Ecto neural progenitor cell (in vitro differentiated cells): ENCODE measurements around the gene HOXD11.

Source experiments
- DNase-seq: peaks from one replicate; pipeline ENCODE4 v3.0.0-alpha.2; 2018; ENCODE audit warnings: low spot score

Gene HOXD11

DNA sequence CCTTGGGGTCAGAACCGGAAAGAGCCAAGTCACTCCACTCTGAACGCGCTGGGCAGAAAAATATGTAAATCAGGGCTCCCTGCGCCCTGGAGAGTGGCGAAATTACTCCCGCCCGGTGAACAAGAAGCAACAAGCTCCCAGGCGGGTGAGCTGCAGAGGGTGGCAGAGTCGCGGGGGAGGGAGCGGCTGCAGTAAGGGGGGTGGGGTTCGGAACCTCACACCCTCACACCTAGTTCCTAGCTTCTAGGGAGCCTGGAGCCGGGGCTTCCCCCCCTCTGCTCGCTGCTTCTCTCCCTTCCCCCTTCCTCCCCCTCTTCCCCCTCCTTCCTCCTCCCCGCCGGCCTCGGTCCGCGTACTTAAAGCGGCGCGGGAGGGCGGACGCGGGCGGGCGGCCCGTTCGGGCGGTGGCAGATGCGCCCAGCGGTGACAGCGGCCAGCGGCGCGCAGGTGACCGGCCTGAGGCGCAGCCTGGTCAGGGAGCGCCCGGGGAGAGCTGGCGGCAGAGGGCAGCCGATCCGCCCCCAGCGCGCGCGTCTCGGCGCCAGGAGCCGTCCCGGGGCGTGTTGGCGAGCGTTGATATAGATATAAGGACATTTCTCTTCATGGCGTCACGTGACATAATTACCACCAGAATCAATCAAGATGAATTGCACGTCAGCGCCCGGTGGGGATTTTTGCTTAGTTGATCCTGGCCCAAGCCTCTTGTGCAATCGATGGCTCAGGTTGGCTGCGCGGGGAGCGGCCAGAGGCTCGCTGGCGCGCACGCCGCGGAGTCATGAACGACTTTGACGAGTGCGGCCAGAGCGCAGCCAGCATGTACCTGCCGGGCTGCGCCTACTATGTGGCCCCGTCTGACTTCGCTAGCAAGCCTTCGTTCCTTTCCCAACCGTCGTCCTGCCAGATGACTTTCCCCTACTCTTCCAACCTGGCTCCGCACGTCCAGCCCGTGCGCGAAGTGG is at the start of gene HOXD11:
Gene HOXD11, plus strand, starts transcription at position 700 of the 959 bp plus-strand sequence. Its CDS starts 76 bp downstream, at position 776.
- DNase-seq: no peak

DNA sequence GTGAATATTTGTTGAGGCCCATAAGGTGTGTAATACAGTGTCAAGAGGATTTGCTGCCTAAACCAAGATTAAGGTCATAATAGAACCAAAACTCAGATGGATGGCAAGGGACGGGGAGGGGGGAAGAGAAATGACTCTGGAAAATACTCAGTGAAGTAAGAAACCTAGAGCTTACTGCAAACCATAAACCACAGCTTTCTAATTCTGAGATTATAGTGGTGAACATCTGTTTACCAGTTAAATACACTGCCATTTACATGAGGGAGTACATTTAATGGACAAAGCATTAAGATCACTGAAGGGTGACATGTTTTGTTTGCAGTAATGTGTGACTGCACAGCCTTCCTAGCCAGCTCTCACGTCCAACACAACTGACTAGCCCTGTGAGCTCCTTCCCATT is 43.1 kb upstream of the HOXD11 start:
- no peak for DNase-seq

DNA sequence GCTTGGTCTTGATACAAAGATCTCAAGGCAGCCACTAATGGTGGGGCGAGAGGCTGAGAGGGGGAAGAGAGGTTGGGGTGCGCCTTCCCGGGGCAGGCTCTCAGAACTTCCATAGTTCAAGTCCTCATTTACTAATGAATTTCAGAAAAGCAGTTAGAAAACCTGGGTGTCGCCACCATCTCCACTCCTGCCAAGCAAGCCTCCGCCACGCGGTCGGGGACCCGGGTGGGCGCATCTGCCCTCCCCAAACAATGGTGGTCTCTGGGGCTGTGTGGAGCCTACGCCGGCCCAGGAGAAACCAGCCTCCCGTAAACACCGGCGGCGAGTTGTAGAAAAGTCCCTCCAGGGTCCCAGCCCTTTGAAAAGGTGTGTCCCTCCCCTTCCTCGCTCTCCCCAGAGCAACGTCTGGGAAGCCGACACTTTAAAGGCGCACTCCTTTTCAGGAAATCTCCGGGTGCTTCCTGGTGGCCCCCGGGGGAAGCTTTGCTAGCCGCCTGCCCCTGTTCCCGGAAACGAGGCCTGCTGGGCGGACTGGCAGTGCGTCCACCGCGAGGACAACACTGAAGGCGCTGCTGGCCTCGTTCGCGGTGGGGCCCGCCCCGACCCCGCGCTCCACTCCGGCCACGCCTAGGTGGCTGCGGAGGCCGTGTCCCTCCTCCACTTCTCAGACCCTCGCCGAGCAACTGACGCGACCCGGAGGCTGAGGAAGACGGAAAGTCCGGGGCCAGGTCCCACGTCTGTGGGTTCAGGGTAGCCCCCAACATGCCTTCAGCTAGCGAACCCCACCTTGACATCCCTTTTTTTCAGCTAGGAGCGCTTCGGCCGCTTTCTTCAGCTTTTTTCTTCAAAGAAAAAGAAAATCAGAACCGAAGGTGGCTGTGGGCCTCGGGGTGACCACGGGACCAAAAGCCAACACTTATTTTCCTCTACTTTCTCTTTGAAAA is 40.2 kb upstream of the HOXD11 start:
- peak; percentile 61 for DNase-seq

DNA sequence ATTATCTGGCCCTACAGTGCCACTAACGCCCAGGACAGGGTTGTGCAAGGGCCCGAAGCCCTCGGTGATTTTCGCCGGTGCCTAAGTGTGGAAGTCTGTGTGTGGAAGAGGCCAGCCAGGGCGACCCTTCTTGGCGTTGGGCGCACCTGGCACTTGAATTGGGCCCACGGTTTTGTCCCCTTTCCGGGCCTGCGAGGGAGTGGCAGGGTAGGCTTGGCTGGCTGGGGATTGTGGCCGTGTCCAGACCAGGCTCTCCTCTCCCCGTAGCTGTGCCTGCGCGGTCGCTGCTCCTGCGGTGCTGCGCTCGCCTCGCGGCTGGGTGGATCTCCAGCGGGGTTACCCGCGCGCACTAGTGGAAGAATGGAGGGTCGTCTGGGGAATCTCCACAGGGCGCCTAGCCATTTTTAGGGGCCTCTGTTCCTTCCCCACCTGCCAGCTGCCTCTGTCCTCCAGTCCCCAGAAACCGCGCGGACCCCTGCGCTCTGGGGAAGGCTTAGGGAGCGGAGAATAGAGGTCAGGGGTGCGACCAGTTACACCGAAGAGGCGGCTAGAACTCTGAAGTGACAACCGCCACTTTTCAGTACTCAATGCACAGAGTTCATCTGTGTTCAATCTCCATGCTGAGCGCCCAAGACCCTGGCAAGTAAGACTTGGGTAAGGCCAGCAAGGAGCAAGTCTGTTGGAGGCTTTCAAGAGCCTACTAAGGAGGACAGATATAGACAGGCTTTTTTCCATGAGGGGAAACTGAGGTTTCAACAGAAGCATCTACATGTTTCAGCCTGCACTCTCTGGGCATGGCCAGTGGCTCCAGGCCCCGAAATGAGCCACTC is 39.3 kb upstream of the HOXD11 start:
- peak; percentile 60 for DNase-seq

DNA sequence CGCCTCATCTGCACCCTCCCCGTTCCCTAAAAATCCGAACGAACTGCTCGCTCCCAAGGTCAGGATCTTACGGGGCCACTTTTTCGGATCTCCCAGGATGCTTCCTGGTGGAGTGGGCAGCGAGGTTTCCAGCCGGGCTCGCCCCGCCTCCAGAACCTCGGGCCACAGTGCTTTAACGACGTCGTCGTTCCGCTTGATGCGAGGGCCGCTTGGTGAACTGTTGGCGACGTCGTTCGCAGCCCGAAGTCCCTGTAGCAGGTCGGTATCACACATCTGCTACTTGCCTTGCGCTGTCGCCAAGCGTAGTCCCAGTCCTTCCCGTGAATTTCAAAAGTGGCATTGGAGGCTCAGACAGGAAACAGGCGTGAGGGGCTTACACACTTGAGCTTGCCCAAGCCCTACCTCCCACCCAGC is 38.7 kb upstream of the HOXD11 start:
- peak; percentile 50 for DNase-seq

DNA sequence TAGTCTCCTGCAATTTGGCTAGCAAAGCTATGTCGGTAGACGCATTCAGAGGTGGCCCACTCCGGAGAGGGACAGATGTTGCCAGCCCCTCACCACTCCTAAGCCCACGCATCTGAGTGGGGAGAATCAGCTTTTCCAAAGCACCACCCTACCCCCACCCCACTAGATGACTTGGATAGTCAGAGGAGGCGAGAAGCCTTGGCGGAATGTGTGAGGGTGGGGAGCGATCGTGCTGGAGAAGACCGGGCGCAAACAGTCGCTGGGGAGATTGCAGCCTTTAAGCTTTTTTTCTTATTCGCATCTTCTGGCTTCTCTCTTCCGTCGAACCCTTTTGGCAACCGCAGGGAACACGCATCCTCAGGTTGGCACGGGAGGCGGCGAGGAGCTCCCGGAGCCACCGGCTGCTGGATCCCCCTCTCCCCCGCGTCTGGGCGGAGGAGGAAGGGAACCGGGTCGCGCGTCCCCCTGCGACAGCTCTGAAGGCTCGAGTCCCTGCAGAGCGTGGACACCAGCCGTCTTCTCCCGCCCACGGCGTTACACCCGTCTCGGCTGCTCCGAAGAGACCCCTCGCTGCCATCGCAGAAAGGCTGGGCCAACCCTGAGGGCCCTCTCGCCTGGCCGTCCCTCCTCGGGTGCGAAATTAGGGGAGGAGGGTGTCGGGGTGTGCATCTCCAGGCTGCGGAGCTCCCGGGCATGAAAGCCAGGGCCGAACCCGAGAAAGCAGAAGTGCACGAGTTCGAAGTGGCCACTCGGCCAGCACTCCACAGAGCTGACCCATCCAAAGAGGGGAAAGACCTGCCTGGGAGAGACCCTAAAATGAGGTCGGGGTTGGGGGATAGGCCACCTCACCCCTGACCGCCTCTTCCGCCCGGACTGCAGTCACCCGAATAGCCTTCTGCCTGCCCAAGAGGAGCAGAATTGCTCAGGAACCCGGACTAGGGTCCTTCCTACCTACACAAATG is 35.5 kb upstream of the HOXD11 start:
- no peak for DNase-seq

DNA sequence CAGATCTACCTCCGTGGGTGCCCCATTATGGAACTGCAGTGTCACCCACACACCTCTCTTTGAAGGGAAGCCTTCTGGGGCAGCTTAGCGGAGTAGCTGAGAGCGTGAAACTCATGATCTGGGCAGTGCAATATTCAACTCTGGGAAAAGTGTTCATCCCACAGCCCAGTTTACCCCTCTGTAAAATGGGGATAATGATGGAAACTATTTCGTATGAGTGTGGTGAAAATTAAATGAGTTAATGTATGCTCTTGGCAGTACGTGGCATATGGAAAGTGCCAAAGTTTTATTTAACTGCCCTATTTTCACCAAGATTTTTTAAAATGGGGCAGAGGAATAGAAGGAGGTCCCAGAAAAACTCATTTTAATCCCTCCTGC is 34.8 kb upstream of the HOXD11 start:
- DNase-seq: no peak

DNA sequence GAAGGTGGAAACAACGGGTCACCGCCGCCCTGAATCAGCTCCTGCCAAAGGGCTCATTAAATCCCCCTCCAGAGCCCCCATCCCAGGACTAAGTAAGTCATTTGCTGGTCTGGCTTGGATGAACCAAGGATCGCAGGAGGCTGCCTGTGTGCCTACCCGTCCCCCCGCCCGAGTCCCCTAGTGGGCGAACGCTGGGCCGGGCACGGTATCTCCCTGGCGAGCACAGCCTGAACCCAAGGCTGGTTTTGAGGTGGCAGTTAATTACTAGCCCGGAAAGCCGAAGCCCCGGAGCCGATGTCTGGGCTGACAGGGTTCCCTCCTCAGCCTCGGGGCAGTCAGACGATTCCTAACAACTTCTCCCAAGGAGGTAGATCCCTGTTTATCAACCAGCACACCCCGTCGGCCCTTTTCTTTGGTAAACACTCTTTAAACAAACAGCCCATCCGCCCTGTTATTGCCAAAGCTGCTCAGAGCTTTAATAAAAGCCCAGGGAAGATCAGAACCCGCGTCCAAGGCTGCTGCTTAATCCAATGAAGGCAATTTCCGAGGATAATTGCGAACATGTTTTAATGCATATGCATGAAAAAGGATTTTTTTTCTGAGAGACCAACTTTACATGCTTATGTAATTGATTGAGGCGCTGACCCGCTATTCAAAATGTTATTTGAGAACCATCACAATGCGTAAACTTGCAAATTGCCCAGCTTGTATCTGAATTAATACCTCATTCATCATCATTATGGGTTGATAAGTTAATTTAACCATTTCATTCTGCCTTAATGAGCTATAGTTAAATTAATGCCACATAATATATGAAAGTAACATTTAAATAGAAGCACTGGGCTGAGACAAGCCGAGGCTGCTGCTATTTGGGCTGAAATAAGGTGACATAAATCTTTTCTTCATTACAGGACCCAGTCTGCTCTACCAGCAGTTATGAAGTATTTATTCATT is 33.9 kb upstream of the HOXD11 start:
- peak; percentile 48 for DNase-seq

DNA sequence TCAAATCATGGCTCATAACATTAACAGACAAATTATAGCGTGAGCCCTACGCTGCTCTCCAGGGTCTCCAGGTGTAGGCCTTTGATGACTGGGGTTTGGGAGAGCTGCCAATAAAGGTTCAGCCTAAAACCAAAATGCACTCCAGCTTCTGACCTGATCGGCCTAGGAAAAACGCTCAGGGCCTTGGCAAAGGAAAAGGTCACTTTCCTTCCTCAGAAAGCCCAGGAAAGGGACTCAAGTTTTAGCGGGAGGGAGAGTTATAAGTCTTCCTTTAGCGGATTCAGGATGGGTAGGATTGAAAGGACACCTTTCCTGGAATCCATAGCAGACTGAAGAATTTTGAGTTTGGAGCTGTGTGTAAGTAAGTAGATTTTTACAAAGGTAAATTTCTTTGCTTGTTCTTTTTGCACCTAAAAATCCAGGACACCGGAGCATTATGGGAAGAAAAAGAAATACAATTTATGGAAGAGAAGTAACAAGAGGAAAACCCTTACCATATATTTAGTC is 32.1 kb upstream of the HOXD11 start:
- DNase-seq: no peak

DNA sequence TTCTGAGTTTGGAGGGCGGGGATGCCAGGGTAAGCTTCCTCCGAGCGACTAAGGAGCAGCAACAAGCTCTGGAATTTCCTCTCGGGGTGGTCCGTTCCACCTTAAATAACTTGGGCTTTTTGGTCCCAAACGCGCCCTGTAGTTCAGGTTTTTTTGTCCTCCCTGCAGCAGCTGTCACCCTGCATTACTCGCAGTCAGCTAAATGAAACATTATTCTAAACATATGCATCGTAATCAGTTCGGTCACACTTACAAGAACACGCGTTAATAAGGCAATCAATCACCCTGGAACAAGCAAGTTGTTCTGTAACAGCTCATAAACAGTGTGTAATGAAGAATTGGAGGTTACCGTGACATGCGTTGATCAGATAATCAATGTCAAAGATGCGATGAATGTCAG is 31.6 kb upstream of the HOXD11 start:
- DNase-seq: peak; percentile 58

DNA sequence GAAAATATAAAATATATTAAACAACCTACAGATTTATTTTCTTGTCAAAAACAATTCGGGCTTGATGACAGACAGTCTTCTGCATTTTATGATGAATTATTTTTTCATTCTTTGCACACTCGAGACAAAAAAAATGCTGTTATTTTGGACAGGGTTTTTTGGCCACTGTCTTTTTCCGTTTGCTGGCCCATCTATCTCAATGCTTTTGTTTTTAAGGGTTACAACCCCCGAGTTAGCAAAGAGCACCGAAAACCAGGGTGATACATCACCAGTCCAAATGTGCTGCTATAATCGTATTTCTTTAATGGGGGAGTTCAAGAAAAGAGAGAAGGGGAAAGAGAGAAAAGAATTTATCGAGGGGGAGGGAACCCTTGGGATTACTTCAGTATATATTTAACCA is 31.0 kb upstream of the HOXD11 start:
- no peak for DNase-seq

DNA sequence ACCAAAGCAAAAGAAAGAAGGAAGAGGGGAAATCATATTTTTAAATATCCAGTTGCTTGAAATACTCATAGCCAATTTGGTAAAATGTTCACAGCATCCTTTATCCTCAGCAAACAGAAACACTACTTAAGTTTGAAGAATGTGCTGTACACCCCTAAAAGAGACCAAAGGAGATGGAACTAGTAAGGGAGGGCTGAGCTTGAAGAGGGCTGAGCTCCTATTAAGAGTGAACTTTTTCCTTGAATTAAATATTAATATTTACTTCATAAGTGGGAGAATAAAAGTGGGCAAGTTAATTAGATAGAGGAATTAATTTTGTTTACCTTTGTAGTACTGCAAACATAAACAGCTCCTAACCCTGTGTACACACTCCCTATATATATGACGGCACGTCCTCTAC is 30.3 kb upstream of the HOXD11 start:
- no peak for DNase-seq

DNA sequence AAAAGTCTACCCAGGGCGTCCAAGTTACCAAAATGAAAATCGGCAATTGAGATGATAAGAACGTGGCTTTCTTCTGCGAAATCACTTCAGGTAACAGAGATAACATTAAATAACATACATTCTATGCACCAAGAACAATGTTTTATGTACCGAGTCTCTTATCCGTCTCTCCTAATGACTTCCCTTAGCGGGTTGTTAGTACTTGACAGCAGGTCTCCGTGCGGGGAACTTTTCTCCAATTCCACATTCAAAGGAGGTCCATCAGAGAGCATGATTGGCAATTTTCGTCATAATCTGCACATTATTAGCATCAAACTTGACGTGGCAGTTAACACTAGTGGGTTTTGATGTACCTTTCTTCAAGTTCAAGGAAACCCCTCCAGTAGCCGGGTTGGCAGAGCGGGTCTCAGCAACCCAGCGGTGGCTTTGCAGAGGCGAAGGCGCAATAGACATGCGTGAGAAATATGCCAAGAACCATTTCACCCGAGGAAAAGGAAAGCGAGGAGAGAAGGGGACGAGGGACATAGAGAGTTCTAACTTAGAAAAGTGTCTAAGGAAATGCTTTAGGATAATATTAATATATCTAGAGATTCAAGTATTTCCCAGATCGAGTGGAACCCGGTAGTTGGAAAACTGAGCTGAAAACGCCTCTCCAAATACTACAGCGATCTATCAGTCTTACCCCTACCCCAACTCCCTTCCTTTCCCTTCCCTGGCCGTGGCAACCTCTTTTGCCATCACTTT is 28.4 kb upstream of the HOXD11 start:
- DNase-seq: no peak

DNA sequence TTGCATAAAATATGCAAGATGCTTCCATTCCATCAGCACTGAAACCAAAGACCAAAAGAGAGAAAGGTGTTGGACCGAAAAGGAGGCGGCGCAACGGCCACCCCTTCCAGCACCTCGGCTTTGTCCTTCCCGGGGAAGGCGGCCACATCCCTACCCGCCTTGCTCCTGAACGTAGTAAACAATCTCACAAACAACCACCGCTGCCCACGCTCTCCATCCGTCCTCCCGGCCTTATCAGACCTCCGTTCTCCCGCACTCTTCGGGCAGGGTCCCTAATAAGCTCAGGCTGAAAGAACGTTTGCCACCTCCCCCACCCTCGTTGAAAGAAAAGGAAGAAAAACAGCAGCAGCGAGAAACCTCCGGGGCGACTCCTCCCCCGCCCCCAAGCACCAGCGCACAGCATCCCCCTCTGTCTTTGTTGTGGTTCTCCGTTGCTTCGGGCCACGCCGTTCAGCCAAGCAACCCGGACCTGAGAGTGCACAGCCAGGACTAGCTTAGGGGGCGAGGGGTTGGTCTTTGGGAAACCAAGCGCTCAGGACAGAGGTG is 27.7 kb upstream of the HOXD11 start:
- no peak for DNase-seq

DNA sequence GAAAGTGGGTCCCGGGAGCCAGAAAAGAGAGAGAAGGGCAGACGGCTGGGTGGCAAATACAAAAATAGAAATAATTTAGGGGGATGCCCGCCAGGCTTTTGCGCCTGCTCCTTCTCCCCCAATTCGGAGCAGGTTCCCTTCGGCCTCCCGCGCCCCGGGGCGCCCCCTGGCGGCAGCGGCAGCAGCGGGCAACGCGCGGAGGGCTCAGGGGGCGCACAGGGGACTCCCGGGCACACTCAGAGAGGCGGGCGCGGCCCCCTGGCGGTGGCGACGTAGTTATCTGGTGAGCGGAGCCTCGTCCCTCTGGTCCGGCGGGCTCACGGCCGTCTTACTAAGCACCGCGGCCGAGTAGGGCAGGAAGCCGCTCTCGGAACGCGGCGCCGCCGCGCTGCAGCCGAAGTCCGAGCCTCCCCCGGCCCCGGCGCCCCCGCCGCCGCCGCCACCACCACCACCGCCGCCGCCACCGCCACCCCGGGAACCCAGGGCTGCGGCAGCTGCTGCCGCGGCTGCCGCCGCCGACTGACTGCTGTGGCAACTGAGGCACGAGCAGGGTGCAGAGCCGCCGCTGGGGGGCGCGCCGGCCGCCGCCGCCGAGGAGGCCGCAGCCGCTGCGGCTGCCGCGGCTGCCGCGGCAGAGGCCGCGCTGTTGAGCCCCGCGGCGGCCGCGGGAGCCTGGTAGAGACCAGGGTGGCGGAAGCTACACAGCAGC is 27.1 kb upstream of the HOXD11 start:
- DNase-seq: peak; percentile 90

DNA sequence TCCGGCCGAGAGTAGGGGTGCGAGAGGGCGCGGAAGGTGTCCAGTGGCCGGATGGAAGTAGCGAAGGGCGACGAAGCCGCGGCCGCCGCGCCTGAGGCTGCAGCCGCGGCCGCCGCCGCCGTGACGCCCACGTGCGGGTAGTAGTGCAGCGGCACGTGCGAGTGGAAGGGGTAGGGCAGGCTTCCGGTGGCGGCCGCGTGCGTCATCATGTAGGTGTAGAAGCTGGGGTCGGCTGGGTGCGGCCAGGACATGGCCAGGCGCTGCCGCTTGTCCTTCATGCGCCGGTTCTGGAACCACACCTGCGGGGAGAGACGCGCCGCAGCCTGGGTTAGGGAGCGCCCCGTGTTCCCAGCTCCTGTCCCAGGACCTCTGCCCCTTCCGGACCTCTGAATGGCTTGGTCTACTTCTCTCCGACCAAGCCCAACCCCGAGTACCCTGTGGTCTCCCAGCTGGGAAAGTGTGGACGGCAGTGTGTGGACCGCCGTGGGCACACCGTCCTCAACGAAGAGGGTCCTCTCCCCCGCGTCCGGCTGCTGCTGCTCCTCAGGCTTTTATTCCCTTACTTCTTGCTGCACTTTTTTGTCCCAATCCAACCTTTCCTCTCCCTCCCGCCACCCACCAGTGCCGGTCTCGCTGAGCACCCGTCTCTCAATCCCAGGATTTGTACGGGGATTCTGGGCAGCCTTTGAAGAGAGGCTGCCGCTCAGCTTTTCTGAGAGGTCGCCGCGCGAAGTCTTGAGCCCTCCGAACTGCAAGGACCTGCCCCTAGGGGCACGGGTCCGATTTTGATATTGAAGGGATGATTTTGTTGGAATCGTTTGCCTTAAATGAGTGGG is 26.3 kb upstream of the HOXD11 start:
- peak; percentile 63 for DNase-seq

DNA sequence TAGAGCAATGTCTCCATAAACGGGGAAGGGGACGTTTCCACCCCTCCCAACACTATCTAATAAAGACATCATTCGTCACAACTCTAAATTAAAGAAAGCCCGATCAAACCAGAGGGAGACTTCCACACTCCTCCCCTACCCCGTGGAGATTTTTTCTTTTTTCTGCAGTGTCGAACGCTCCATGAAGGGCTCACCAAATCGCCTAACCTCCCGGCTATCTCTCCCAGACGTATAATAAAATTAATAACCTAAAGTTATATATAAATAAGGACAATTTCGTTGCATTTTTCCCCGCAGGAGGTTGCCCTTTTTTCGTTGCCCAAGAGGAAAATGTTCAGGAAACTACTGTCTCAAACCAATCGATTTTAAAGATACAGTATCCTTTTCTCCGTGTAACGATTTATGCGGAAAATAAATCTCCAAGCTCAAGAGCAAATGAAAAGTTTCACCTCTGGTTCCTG is 25.7 kb upstream of the HOXD11 start:
- no peak for DNase-seq
